ENCODE measurements around the gene PTPRM. TPM values are rescaled to one million over a fixed set of nuclear protein-coding genes. Genes with fewer than 3 reads are reported as not detected.

The PTPRM gene
- polyA plus RNA-seq, 1 of the 3 experiments (the other 2 are of a cell fraction), result 16.0 TPM

- TF ChIP-seq SIN3A (IDR thresholded peaks at IDR 0.05; ENCODE audit: borderline replicate concordance, low read depth, low read length) (no peak), ZBTB33 (IDR thresholded peaks at IDR 0.05; ENCODE audit: borderline replicate concordance, low read depth) (no peak), GABPA (IDR thresholded peaks at IDR 0.05; ENCODE audit: low read depth) (no peak)
Measured at GRCh38 chr18:8313043-8313442, 745.9 kb downstream of the PTPRM start (continued).

- H3K9me3 ChIP-seq, result no peaks in the 10 kb centered on the region
- TF ChIP-seq RFX5 (IDR thresholded peaks at IDR 0.05; ENCODE audit: low read length) (no peak), GABPA (IDR thresholded peaks at IDR 0.05; ENCODE audit: low read depth) (no peak), FOXJ3 (CRISPR knock-in tag; IDR thresholded peaks at IDR 0.05) (no peak), RXRA (IDR thresholded peaks at IDR 0.05; ENCODE audit: borderline replicate concordance, low read depth) (no peak), ZBTB33 (IDR thresholded peaks at IDR 0.05; ENCODE audit: borderline replicate concordance, low read depth) (no peak), IRF3 (IDR thresholded peaks at IDR 0.05; ENCODE audit: low read depth, low read length) (no peak), TCF12 (IDR thresholded peaks at IDR 0.05) (no peak), TAF1 (IDR thresholded peaks at IDR 0.05; ENCODE audit: borderline replicate concordance, low read depth, low read length) (no peak), NFIC (IDR thresholded peaks at IDR 0.05; ENCODE audit: borderline replicate concordance) (no peak), RAD21 (IDR thresholded peaks at IDR 0.05; ENCODE audit: low read length) (no peak), NRF1 (IDR thresholded peaks at IDR 0.05; ENCODE audit: low read depth, low read length) (no peak), EP300 (IDR thresholded peaks at IDR 0.05; ENCODE audit: borderline replicate concordance in 1 of 2, low read depth in 1 of 2, low read length in 1 of 2) (no peak), GATA2 (CRISPR knock-in tag; IDR thresholded peaks at IDR 0.05) (no peak), EZH2phosphoT487 (IDR thresholded peaks at IDR 0.05; ENCODE audit: borderline replicate concordance, low read depth) (no peak), FOXM1 (IDR thresholded peaks at IDR 0.05; ENCODE audit: low read depth) (no peak), MEF2A (IDR thresholded peaks at IDR 0.05; ENCODE audit: borderline replicate concordance, low read depth) (no peak), POLR2AphosphoS5 (IDR thresholded peaks at IDR 0.05; ENCODE audit: low read depth, low read length) (no peak)
- TF ChIP-seq, protein P1, sequence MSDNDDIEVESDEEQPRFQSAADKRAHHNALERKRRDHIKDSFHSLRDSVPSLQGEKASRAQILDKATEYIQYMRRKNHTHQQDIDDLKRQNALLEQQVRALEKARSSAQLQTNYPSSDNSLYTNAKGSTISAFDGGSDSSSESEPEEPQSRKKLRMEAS (IDR thresholded peaks at IDR 0.05; ENCODE audit: low read depth), result no peak
- TF ChIP-seq, protein P2, sequence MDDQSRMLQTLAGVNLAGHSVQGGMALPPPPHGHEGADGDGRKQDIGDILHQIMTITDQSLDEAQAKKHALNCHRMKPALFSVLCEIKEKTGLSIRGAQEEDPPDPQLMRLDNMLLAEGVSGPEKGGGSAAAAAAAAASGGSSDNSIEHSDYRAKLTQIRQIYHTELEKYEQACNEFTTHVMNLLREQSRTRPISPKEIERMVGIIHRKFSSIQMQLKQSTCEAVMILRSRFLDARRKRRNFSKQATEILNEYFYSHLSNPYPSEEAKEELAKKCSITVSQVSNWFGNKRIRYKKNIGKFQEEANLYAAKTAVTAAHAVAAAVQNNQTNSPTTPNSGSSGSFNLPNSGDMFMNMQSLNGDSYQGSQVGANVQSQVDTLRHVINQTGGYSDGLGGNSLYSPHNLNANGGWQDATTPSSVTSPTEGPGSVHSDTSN (IDR thresholded peaks at IDR 0.05), result no peak
- POLR2A ChIA-PET, result no interaction called here
- no peaks in the 10 kb centered on the region for H3K36me3 ChIP-seq (replicated peaks in 1 of 2; ENCODE audit: control insufficient read depth in 1 of 2, insufficient read depth in 2 of 2, low read length in 1 of 2)
- H3K79me2 ChIP-seq (ENCODE audit: insufficient read depth), result no peaks in the 10 kb centered on the region
- DNase-seq, result no peak
- WGBS (ENCODE audit: low lambda C conversion rate), result 80% methylated on average over 1 of the region's 2 CpGs
- no peak overlapping the region for H3K27ac ChIP-seq (ENCODE audit: low read depth in 2 of 2, low read length in 1 of 2)
- no peaks in the 10 kb centered on the region for H4K20me1 ChIP-seq (ENCODE audit: insufficient read depth)
- peaks cover 0 to 16% of the 10 kb centered on the region in 2 experiments; a peak in 2 of 4 replicates for H3K4me1 ChIP-seq (ENCODE audit: control insufficient read depth in 1 of 2, insufficient read depth in 2 of 2, low read depth in 1 of 2, low read length in 1 of 2)
- no peak overlapping the region for H2AFZ ChIP-seq (ENCODE audit: low read depth)
- CTCF ChIA-PET, result no interaction called here
- H3K4me3 ChIP-seq (ENCODE audit: low read depth in 2 of 2, low read length in 1 of 2), result no peak overlapping the region
- no peaks in the 10 kb centered on the region for H3F3A ChIP-seq (replicated peaks; ENCODE audit: insufficient read depth)
- no peaks in the 10 kb centered on the region for H3K9me2 ChIP-seq
- H3K9ac ChIP-seq, result no peak overlapping the region
- no peaks in the 10 kb centered on the region for H3K27me3 ChIP-seq (ENCODE audit: insufficient read depth)
- H3K4me2 ChIP-seq, result no peak overlapping the region
Measured at GRCh38 chr18:8314124-8314523, 747.0 kb downstream of the PTPRM start.
